ENCODE measurements around the gene PSMD13.
"Not testable (repeated sequence)": the region's sequence is repeated elsewhere in the genome, so short reads cannot be mapped to it uniquely, and the experiment has no call there.

PSMD13 gene

GRCh38 chr11:252666-253065 lies 15.9 kb downstream of the PSMD13 start:
- DNase-seq, result no peak

GRCh38 chr11:253160-253885 lies 16.5 kb downstream of the PSMD13 start:
- DNase-seq, result no peak

GRCh38 chr11:253886-254270 lies 17.1 kb downstream of the PSMD13 start:
- no peak for DNase-seq

- DNase-seq, result no peak
Measured at GRCh38 chr11:255176-255575, 18.4 kb downstream of the PSMD13 start.

GRCh38 chr11:255816-256215 lies 19.0 kb downstream of the PSMD13 start:
- no peak for DNase-seq

GRCh38 chr11:256952-257737 lies 20.4 kb downstream of the PSMD13 start:
- DNase-seq, result no peak

GRCh38 chr11:257766-258493 lies 21.2 kb downstream of the PSMD13 start:
- DNase-seq, result no peak

GRCh38 chr11:259413-259812 lies 22.6 kb downstream of the PSMD13 start:
- DNase-seq, result no peak

GRCh38 chr11:261624-262023 lies 24.8 kb downstream of the PSMD13 start:
- no peak for DNase-seq

GRCh38 chr11:266676-267439 lies 30.1 kb downstream of the PSMD13 start:
- no peak for DNase-seq

- DNase-seq, result peak; percentile 63
Measured at GRCh38 chr11:267491-267994, 30.8 kb downstream of the PSMD13 start.

- DNase-seq, result not testable (repeated sequence)
Measured at GRCh38 chr11:268716-269145, 32.0 kb downstream of the PSMD13 start.

GRCh38 chr11:269146-269890 lies 32.5 kb downstream of the PSMD13 start:
- DNase-seq, result peak; percentile 73

GRCh38 chr11:270451-271318 lies 33.9 kb downstream of the PSMD13 start:
- DNase-seq, result no peak

- DNase-seq, result no peak
Measured at GRCh38 chr11:271319-271715, 34.5 kb downstream of the PSMD13 start.

GRCh38 chr11:272195-272930 lies 35.6 kb downstream of the PSMD13 start:
- DNase-seq, result no peak

- no peak for DNase-seq
Measured at GRCh38 chr11:272931-273198, 36.1 kb downstream of the PSMD13 start.

GRCh38 chr11:276219-276618 lies 39.4 kb downstream of the PSMD13 start:
- no peak for DNase-seq

- DNase-seq, result no peak
Measured at GRCh38 chr11:278001-278951, 41.5 kb downstream of the PSMD13 start, which contains the start of gene NLRP6. NLRP6 (plus strand) TSS chr11:278407; CDS start chr11:278570, 163 bp downstream.
